ENCODE measurements around the gene HSPG2.

DNA sequence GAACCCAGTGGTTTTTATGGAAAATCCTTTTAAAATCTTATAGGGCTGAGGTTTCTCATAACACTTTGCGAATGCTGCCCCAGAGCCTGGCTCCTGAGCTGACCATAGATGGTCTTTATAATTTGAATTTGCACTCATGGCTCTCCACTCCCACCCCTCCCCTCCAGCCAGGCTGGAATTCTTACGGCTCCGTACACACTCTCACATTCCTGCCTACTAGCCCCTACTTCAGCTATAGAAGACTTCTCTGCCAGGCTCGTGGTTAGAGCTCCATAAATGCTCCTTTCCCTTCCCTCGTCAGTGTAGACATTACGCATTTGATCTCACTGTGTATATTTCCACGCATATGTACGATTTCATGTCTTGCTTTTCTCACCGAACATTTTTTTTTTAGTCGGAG lies 5.4 kb upstream of the HSPG2 start:
- TF ChIP-seq, protein P1, sequence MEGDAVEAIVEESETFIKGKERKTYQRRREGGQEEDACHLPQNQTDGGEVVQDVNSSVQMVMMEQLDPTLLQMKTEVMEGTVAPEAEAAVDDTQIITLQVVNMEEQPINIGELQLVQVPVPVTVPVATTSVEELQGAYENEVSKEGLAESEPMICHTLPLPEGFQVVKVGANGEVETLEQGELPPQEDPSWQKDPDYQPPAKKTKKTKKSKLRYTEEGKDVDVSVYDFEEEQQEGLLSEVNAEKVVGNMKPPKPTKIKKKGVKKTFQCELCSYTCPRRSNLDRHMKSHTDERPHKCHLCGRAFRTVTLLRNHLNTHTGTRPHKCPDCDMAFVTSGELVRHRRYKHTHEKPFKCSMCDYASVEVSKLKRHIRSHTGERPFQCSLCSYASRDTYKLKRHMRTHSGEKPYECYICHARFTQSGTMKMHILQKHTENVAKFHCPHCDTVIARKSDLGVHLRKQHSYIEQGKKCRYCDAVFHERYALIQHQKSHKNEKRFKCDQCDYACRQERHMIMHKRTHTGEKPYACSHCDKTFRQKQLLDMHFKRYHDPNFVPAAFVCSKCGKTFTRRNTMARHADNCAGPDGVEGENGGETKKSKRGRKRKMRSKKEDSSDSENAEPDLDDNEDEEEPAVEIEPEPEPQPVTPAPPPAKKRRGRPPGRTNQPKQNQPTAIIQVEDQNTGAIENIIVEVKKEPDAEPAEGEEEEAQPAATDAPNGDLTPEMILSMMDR (IDR thresholded peaks at IDR 0.05), result no peak
- TF ChIP-seq TCF7L2 (IDR thresholded peaks at IDR 0.05; ENCODE audit: low read depth, low read length), result no peak

Data from Panc1 (cell line).